HG03469 (cell line): Measurements from ENCODE around the gene PLAAT5.
"Not testable (repeated sequence)": the region's sequence is repeated elsewhere in the genome, so short reads cannot be mapped to it uniquely, and the experiment has no call there.

Experiments
- ATAC-seq: cut with Tn5 transposase; IDR thresholded peaks from one replicate; pipeline ENCODE4 v1.9.1; 2021; ENCODE audit warnings: mild to moderate bottlenecking, moderate library complexity, moderate number of reproducible peaks; ENCODE audit not compliant: unreplicated experiment

Gene PLAAT5, protein sequence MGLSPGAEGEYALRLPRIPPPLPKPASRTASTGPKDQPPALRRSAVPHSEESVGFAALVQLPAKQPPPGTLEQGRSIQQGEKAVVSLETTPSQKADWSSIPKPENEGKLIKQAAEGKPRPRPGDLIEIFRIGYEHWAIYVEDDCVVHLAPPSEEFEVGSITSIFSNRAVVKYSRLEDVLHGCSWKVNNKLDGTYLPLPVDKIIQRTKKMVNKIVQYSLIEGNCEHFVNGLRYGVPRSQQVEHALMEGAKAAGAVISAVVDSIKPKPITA

DNA sequence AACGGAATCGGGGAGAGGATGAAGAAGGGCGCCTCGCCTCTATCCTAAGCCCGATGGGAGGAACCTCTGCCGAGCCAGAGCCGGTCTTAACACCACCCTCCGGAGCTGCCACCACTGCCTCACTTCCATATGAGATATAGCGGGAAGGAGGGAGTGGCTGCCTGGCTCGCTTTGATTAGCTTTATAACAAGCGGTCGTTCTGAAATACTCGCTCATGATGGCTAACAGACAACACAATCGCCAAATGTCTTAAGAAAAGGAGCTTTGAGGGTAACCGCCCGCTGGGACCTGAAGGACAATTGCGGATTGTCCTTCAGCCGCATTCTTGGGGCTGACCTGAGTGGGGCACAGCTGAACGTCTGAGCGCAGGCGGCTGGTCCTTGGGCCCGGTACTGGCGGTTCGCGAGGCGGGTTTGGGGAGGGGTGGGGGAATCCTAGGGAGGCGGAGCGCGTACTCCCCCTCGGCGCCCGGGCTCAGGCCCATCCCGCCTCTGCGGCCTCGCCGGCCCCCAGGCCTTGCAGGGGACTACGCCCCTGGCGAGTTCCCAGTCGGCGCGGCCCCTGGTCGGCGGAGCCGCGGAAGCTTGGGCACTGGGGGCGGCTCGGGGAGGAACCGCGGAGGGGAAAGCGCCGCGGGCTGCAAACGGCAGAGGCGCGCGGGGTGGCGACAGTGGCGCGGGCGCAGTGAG is at the start of gene PLAAT5:
PLAAT5 (minus strand) TSS at position 617 of the 689 bp plus-strand sequence; CDS start at position 484, 133 bp downstream.
- no peak for ATAC-seq

DNA sequence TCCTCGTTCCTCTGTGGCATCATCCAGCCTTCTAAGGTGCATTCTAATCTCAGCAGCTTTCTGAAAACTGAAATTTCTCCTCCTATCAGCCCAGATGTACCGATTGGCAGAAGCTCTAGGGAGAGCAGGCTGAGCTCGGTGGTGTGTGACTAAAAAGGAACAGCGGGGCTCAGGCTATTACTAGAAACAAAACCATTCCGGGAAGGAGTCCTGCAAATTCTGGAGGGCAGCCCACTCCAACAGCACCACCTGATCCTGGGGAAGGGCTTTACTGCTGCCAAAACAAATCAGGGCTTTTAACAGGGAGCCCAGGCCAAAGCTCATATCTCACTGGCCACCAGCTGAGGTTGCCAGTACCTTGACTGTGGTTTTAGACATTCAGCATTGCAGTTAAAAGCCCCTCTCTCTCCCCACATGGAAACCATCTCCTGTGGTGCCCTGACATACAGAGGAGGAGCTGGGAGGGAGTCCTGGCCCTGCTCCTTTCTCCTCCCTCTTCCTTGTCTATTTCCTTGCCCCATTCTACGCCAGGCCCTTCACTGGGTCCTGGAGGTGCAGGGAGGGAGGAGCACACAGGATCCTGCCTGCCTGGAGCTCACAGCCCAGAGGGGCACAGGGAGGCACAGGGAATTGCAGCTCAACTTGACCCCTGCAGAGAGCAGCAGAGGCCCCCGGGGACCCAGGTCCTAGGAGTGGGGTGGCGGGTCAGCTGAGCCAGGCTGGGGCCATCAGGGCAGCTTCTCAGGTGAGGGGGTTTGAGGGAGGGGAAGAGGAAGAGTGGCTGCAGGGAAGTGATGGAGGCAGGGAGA is 46.5 kb upstream of the PLAAT5 start:
- ATAC-seq: no peak

DNA sequence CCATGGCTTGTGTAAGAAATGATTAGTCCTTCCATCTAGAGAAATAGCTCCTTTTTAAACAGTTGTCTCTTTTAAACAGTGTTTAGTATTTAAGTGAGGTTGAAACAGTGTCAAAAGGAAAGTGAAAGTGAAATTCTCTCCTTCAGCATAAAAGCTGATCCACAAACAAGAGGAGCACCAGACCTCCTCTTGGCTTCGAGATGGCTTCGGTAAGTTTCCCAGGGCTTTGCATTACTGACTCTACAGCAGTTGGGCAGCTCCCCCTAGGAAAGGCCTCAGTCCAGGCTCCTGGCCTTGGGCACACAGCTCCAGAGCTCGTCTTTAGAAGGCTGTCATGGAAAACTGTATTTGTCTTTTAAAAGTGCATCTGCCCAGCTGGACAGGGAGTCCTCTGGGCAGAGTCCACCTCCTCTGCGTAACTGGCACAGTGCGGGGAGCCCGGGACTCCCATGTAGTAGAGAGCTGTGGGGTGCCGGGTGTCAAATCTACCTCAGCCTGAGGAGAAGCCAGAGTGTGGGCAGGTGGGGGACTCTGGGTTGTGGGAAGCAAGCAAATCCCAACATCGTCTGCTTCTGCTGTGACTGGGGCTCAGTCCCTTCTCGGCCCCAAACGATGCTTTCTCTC is 45.8 kb upstream of the PLAAT5 start, which contains the start of gene PLAAT4:
PLAAT4 (plus strand) TSS at position 140 of the 624 bp plus-strand sequence; CDS start at position 201, 61 bp downstream.
- no peak for ATAC-seq

DNA sequence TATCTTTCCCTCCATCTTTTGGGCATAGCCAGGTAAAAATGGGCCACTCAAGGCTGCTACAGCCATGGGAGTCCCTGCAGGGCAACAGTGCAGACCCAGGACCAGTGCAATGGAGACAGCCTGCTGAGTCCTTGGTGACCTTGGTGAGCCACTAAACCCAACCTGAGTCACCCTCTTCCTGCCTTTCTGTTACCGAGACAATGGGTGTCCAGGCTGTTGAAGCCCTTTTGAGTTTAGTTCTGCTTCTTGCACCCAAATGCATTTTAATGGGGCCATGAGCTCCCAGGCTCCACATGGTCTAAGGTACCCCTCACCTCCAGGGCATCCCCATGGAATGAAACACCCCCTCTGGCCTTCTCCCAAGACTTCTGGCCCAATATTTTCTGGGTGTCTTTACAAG is 44.8 kb upstream of the PLAAT5 start:
- no peak for ATAC-seq

DNA sequence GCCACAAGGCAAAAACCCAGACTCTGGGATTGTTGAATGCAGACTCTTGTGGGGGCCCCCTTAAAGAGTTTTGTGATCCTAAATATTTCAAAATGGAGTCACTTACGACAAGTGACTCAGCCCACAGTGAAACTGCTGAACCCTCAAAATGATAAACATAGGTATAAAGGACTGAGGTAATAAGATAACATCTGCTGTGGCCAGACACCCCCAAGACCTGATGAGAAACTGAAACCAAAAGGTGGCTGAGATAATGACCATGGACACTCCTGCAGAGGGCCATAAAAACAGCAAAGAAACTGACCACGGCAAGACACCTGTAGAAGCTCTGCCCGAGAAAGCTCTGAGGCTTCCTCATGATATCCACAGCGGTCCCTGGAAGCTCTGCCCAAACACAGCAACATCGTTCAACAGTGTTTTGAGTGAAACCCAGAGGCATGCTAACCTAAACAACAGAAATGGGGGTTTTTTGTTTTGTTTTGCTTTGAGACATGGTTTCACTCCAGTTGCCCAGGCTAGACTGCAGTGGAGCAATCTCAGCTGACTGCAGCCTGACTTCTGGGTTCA is 44.0 kb upstream of the PLAAT5 start:
- no peak for ATAC-seq

DNA sequence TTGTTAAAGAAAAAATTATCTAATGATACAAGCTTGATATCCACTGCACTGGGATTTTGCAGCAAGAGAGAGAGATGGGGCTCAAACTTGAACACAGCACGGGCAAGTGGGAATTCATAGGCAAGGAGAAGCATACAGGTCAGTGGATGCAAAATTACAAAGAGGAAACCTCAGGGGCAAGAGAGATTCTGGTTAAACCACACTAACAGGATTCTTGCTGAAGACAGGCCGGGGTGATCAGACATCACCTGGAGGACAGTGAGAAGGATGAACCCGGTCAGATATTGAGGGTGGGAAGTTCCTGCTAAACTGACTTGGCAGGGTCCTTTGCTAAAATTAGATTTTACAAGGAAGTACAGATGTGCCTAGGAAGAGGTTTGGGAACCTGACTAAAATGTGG is 43.1 kb upstream of the PLAAT5 start:
- ATAC-seq: no peak

DNA sequence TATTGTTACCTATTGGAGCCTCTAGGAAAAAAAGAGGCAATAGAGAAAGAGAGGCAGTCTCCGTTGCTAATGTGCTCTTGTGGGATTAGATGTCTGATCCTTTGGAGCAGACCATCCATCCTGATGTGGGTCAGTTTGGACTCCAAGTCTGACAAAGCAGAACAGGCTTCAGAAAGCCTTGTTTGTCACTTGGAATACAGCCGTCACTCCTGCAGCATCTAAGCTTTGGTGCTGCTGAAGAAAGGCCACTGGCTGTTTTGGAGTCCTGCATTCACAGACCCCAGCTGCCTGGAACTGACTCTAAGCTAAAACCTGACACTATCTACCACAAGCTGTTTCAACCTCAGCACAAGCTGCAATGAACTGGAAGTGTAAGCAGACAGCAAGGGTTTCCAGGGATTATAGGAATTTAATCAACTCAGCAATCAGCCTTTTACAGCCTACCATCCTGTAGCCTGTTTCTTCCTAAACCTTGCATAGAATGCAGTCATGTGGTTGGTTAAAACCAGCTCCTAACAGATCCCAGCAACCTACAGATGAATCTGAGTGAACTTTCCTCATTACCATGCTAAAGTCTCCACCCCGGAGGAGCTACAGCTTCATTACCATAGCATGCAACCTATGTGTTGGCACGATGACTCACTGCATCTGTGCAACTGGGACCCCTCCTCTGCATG is 42.0 kb upstream of the PLAAT5 start:
- ATAC-seq: no peak

DNA sequence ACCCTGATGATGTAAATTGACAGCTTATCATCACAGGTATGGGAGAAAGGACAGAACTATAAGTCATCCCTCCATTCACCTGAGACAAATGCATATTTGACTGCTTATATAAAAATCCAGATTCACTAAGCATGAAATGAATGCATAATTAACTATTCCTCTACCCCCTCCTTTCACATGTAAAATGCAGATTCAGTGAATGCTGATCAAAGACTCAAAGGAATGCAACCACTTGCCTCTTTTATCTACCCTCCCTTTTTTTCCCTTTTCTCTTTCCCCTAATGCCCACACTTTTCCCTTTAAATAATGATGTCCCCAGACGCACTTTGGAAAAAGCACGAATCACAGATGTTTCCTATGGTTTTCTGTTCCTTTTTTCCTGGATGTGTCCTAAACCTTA is 41.1 kb upstream of the PLAAT5 start:
- no peak for ATAC-seq

DNA sequence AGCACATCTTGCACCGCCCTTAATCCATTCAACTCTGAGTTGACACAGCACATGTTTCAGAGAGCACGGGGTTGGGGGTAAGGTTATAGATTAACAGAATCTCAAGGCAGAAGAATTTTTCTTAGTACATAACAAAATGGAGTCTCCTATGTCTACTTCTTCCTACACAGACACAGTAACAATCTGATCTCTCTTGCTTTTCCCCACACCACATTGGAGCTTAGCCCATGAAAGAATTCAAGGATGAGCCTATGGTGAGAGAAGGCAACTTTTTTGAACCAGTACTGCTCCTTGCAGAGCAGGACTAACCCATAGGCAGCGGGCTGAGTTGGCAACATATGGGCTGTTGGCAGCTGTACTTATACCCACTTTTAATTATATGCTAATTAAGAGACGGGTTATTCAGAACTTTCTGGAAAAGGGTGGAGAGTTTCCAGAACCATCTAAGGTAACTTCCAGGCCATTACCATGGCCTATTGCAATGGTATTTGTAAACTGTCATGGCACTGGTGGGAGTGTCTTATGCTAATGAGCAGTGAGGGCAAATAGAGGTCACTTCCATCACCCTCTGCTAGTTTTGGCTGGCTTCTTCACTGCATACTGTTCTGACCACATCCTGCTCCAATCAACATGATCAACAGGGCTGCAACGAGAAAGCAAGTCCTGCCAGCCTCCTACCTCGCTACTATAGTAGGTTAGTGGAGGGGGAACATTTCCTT is 40.3 kb upstream of the PLAAT5 start:
- peak; percentile 84 for ATAC-seq

DNA sequence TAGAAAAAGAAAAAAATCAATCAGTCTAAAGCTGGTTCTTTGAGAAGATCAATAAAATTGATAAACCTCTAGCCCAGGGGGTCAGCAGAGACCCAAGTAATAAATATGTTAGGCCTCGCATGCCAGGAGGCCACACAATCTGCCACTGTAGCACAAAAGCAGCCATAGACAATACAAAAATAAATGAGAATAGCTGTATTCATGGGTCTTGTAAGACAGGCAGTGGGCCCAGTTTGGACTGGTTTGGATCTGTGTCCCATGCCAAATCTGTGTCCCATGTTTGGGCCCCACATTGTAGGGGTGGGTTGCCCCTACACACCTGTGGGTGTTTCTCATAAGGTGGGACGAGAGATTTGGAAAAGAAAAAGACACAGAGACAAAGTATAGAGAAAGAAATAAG is 39.1 kb upstream of the PLAAT5 start:
- no peak for ATAC-seq

DNA sequence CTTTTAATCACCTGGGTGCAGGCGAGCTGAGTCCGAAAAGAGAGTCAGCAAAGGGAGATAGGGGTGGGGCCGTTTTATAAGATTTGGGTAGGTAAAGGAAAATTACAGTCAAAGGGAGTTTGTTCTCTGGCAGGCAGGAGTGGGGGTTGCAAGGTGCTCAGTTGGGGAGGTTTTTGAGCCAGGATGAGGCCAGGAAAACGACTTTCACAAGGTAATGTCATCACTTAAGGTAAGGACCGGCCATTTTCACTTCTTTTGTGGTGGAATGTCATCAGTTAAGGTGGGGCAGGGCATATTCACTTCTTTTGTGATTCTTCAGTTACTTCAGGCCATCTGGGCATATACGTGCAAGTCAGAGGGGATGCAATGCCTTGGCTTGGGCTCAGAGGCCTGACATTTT is 38.4 kb upstream of the PLAAT5 start:
- ATAC-seq: not testable (repeated sequence)

DNA sequence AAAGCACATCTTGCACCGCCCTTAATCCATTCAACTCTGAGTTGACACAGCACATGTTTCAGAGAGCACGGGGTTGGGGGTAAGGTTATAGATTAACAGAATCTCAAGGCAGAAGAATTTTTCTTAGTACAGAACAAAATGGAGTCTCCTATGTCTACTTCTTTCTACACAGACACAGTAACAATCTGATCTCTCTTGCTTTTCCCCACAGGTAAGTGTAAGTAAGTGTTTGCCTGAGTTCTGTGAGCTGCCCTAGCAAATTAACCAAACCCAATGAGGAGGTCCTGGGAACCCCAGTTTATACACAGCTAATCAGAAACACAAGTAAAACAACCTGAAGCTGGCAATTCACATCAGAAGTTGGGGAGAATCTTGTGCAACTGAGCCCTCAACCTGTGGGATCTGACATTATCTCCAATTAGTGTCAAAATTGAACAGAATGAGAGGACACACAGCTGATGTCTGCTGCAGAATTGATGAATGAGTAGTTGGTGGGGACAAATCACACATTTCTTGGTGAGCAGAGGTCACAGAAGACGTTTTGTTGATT is 37.8 kb upstream of the PLAAT5 start:
- ATAC-seq: not testable (repeated sequence)

DNA sequence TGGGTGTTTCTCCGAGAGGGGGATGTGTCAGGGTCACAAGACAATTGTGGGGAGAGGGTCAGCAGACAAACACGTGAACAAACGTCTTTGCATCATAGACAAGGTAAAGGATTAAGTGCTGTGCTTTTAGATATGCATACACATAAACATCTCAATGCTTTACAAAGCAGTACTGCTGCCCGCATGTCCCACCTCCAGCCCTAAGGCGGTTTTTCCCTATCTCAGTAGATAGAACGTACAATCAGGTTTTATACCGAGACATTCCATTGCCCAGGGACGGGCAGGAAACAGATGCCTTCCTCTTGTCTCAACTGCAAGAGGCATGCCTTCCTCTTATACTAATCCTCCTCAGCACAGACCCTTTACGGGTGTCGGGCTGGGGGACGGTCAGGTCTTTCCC is 37.2 kb upstream of the PLAAT5 start:
- ATAC-seq: not testable (repeated sequence)

DNA sequence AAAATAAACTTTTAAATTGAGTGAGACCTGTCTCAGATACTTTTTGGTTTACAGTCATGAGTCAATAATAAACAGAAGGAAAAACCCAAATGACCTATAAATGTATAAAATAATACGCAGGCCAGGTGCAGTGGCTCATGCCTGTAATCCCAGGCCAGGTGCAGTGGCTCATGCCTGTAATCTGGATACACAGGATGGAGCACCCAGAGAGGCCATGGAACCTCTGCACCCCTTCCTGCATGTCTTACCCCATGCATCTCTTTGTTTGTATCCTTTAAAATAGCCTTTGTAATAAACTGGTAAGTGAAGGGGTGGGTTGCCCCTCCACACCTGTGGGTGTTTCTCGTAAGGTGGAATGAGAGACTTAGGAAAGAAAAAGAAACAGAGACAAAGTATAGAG is 36.7 kb upstream of the PLAAT5 start:
- no peak for ATAC-seq

DNA sequence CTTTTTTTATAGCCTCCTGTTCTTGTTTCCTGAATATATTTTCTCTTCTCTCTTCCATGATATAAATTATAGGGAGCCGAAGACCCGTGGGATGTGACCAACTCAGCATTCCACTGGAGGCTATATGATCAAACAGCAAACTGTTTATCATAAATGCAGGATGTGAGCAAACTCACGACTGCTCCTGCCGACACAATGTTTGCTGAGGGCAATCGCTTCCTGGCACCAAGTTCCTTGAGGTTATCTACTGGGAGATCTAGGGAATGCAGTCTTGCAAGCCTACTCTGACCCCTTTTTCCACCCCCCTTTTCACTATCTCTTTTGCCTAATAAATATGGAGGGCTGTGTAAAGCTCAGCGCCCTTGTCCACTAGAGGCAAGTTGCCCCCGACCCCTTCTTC is 32.2 kb upstream of the PLAAT5 start:
- no peak for ATAC-seq

DNA sequence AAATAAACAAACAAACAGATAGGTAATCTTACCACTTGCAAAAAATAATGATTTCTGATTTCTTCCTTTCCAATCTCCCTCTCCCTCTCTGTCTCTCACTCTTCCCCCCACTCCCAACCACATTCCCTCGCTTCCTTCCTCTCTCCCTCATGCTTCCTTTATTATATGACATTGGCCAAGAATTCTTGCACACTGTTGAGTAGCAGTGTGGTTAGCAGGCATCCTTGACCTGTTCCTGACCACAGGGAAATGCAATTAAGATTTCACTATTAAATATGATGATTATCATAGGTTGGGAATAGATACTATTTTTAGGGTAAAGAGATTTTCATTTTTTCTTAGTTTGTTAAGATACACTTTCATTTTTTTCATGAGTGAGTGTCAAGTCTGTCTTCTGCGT is 30.9 kb upstream of the PLAAT5 start:
- no peak for ATAC-seq

DNA sequence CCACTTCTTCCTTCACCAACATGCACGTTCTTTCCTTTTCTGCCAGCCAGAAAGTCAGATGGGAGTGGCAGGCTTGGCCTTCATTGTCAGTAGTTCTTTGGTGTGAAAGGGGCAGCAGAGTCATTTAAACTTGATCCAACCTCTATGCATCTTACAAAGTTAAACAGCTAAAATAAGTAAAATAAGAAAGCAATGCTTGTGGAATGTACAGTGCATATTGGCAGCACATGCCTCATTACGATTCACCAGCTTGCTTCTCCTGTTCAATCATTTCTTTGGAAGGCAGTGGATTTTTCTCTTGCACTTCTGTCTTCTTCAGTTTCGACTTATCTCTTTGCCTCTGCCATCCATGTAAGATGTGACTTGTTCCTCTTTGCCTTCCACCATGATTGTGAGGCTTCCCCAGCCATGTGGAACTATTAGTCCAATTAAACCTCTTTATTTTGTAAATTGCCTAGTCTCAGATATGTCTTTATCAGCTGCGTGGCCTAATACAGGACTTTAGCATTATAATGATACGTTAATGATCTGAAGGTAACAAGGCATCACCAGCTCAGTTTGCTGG is 29.7 kb upstream of the PLAAT5 start:
- no peak for ATAC-seq

DNA sequence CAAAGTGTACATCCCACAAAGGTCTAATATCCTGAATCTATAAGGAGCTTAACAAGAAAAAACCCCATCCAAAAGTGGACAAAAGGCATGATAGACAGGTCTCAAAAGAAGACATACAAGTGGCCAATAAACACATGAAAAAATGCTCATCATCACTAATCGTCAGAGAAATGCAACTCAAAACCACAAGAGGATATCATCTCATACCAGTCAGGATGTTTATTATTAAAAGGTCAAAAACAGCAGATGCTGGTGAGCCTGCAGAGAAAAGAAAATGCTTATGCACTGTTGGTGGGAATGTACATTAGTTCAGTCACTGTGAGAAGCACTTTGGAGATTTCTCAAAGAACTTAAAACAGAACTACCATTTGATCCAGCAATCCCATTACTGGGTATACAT is 27.6 kb upstream of the PLAAT5 start:
- no peak for ATAC-seq

DNA sequence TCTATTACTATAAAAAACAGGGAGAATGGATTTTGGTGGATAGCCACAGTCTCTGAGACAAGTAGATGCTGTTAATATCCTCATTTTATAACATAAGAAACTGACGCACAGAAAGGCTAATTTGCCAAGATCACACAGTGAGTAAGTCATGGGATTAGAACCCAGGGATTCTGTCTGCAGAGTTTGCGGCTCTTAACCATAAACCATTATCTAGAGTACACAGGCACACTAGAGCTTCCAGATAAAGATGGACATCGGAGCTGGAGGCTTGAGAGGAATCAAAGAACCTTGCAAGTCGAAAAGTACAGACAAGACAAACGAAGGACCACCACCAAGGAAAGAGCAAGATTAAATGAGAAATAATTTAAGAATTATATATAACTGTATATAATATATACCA is 26.2 kb upstream of the PLAAT5 start:
- ATAC-seq: no peak
